ENCODE measurements around the gene KLHL18.
"Not testable (repeated sequence)": the region's sequence is repeated elsewhere in the genome, so short reads cannot be mapped to it uniquely, and the experiment has no call there.

KLHL18 gene

DNA sequence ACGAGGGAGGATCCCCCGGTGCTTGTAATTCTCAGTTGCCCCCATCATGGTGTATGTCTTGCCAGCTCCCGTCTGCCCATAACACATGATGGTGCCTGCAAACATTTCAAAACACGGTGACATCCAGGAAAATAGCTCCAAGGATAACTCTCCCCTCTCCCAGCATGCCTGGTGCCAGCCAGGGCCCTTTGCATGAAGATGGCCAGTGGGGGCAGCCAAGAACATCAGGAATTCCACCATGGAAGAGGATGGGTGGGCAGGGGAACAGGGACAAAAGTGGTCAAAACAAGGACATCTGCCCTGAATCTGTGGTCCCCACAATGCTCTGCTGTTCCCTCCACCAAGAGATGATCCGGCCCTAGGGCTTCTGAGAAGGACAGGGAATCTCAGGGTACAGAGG, 9.2 kb upstream of the KLHL18 start:
- no peak for DNase-seq (ENCODE audit: low read depth in 2 of 2, low spot score in 1 of 2)

GRCh38 chr3:47274652-47275051, 8.1 kb upstream of the KLHL18 start:
- no peak for DNase-seq (ENCODE audit: low read depth in 2 of 2, low spot score in 1 of 2)

GRCh38 chr3:47276558-47276957, 6.2 kb upstream of the KLHL18 start:
- DNase-seq (ENCODE audit: low read depth in 2 of 2, low spot score in 1 of 2), result no peak

DNA sequence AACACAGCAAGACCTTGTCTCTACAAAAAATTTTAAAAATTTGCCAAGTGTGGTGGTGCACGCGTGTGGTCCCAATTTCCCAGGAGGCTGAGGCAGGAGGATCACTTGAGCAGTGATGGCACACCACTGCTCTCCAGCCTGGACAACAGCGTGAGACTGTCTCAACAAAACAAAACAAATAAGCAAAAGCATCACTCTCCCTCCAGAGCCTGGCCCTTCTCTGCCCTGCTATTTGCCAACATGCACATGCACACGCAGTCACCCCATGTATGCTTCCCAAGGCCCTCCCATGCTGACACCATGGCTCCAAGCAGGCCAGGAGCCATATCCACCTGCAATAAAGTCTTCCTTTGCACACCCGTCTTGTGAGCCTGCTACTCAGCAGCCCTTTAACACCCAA, 2.2 kb upstream of the KLHL18 start:
- DNase-seq (ENCODE audit: low read depth in 2 of 2, low spot score in 1 of 2), result no peak

GRCh38 chr3:47283193-47283537, 421 bp downstream of the KLHL18 start:
- no peak for DNase-seq (ENCODE audit: low read depth in 2 of 2, low spot score in 1 of 2)

DNA sequence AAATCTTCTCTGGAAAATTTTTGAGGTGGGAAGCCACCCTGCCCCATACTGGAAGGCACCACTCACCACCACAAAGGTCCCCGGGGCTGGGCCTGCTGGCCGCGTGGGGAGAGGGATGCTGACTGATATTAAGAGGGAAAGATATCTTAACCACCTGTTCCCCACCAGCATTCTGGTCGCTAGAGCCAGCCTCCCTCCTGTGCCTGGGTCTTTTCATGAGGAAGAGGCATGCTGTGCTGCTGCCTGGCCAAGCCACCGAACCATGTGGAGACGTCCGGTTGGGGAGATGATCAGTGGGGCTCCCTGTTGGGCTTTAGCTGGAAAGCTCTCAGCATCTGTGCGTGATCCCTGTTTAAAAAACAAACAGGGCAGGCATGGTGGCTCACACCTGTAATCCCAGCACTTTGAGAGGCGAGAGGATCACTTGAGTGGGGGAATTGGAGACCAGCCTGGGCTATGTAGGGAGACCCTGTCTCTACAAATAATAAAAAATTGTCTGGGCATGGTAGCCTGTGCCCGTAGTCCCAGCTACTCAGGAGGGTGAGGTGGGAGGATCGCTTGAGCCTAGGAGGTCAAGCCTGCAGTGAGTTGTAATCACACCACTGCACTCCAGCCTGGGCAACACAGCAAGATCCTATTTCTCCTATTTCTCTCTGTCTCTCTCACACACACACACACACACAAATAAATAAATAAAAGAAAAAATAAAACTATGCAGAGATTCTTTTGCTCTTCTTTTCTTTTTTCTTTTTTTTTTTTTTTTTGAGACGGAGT, 1.0 kb downstream of the KLHL18 start:
- no peak for DNase-seq (ENCODE audit: low read depth in 2 of 2, low spot score in 1 of 2)

- no peak for DNase-seq (ENCODE audit: low read depth in 2 of 2, low spot score in 1 of 2)
Observed at GRCh38 chr3:47288966-47289910, 6.5 kb downstream of the KLHL18 start.

DNA sequence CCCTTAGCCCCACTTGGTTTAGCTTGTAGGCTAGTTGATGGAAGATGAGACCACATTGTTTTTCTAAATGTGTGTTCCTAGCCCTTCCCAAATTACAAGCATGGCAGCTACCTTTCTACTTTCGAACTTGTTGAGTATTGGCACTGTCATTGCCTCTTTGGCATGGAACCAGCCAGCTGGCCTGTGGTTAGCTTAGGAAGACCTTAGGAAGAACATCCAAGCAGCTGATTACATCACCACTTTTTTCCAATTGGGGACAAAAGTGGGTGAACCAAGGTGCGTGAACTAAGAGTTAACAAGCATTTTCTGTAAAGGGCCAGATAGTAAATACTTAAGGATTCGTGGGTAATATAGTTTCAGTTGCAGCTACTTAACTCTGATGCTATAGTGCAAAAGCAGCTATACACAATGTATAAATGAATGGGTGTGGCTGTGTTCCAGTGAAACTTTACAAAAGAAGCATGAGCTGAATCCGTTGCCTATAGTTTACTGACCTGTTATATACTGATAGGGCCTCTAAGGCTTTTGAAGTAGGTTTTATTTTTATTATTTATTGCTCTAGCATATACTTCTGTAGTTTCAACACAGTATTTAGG, 8.5 kb downstream of the KLHL18 start:
- DNase-seq (ENCODE audit: low read depth in 2 of 2, low spot score in 1 of 2), result no peak

DNA sequence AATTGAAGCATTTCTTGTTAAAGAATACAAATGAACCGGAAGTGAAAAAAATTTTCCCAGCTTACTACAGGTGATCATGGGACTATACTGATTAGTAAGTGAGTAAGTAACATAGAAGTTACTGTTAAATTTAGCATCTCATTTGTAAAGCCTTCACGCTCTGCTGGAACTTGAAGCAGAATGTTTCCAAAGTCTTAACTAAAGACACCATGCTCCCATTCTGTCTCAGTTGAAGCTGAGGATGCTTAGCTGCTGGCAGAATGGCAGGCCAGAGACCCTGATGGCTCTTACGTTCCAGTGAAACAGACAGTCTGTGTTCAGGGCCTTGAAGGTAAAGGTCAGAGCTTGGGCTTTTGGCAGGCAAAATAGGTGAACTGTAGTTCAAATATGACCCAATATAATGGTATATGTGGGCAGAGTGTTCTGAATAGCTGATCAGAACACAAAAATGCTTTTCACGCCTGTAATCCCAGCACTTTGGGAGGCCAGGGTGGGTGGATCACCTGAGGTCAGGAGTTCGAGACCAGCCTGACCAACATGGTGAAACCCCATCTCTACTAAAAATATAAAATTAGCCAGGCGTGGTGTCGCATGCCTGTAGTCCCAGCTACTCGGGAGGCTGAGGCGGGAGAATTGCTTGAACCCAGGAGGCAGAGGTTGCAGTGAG, 9.1 kb downstream of the KLHL18 start:
- not testable (repeated sequence) for DNase-seq (ENCODE audit: low read depth in 2 of 2, low spot score in 1 of 2)

- no peak for DNase-seq (ENCODE audit: low read depth in 2 of 2, low spot score in 1 of 2)
Observed at GRCh38 chr3:47293822-47294221, 11.1 kb downstream of the KLHL18 start.

- no peak for DNase-seq (ENCODE audit: low read depth in 2 of 2, low spot score in 1 of 2)
Observed at GRCh38 chr3:47294392-47294791, 11.6 kb downstream of the KLHL18 start.

DNA sequence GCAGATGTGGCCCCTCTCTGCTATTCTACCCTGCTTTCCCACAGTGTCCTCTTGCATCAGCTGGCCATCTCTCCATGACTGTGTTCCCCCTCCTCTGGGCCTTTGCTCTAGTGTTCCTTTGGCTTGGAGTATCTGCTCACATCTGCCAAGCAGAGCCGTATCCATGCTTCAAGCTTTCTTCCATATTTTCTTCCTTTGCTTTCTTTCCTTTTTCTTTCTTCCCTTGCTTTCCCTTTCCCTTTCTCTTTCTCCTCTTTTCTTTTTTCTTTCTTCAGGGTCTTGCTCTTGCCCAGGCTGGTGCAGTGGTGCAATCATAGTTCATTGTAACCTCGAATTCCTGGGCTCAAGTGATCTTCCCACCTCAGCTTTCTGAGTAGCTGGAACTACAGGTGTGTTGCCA, 12.6 kb downstream of the KLHL18 start:
- no peak for DNase-seq (ENCODE audit: low read depth in 2 of 2, low spot score in 1 of 2)

GRCh38 chr3:47295976-47296375, 13.2 kb downstream of the KLHL18 start:
- DNase-seq (ENCODE audit: low read depth in 2 of 2, low spot score in 1 of 2), result no peak

DNA sequence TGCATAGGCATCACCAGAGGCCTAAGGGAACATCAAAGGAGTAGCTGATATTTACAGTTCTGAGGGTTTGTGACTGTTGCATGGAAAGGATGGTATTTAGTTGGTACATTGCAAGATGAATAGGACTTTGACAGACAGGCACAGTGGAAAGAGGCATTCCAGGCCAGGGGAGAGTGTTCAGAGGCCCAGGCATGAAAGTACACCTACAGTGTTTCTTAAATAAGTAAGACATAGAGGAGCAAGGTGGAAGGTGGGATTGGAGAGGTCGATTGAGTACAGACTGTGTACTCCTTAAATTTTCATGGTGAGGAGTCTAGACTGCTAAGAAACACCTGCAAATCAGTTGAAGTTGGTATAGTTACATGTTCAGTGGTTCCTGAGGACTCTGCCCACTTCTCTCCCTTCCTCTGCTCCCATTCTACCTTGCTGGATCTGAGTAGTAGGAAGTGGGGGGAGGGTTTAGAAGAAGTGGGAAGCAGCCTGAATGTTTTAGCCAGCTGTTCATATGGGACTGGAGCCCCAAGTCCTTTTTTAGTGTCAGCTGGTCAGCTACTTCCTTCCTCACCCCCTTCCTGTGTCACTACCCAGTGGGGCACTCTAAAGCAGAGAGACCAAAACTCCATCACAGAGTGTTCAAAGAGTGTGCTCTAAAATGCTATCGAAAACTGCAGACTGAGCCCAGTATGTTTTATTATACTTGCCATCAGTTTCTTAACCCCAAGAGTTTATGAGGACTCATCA, 14.0 kb downstream of the KLHL18 start:
- no peak for DNase-seq (ENCODE audit: low read depth in 2 of 2, low spot score in 1 of 2)

DNA sequence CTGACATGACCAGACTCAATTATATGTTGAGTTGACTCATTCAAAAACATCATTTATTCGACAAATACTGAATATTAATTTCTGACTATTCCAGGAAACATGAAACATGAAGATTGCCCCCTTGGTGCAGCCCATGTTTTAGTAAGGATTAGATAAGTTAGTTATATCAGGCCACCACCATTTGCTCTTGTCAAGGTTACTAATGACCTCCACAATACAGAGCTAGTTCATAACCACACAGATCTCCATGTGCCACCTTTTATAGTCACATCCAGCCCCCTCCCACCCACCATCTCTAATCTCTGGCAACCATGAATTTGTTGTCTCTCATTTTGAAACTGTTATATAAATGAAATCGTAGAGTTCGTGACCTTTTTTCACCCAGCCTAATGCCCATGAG, 15.7 kb downstream of the KLHL18 start:
- DNase-seq (ENCODE audit: low read depth in 2 of 2, low spot score in 1 of 2), result no peak

DNA sequence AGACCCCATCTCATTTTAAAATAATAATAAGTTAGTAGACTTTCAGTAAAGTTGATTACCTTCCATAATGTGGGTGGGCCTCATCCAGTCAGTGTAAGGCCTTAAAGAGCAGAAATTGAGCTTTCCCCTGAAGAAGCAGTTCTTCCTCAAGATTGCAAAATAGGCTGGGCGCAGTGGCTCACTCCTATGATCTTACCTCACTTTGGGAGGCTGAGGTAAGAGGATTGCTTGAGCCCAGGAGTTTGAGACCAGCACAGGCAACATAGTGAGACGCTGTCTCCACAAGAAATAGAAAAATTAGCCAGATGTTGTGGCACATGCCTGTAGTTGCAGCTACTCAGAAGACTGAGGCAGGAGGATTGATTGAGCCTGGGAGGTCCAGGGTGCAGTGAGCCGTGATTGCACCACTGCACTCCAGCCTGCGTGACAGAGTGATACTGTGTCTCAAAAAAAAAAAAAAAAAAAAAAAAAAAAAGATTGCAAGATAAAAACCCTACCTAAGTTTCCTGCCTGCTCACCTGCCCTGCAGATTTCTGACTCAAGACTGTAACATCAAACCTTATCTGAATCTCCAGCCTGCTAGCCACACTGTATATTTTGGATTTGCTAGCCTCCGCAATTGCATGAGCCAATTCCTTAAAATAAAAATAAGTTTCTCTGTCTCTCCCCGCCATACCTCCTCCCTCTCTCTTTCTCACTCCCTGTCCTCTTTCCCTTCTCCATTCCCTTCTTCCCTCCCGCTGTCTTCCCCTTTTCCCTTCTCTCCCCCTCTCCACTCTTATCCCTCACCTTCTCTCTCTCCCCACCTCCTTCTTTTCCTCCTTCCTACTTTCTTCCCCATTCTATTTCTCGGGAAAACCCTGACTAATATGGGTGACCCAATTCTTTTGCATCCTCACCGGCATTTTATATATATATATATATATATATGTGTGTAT, 16.9 kb downstream of the KLHL18 start:
- no peak for DNase-seq (ENCODE audit: low read depth in 2 of 2, low spot score in 1 of 2)

DNA sequence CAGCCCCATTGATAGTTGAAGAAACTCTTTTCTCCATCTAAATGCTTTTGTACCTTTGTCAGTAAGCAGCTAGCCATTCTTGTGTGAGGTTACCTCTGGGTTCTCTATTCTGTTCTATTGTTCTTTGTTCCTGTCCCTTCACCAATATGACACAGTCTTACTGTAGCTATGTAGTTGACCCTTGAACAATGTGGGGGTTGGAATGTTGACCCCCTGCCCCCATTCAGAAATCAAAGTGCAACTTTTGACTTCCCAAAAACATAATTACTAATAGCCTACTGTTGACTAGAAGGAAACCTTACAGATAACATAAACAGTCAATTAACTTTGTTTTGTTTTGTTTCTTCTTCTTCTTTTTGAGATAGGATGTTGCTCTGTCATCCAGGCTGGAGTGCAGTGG, 18.7 kb downstream of the KLHL18 start:
- no peak for DNase-seq (ENCODE audit: low read depth in 2 of 2, low spot score in 1 of 2)

- no peak for DNase-seq (ENCODE audit: low read depth in 2 of 2, low spot score in 1 of 2)
Observed at GRCh38 chr3:47306022-47306421, 23.3 kb downstream of the KLHL18 start.

DNA sequence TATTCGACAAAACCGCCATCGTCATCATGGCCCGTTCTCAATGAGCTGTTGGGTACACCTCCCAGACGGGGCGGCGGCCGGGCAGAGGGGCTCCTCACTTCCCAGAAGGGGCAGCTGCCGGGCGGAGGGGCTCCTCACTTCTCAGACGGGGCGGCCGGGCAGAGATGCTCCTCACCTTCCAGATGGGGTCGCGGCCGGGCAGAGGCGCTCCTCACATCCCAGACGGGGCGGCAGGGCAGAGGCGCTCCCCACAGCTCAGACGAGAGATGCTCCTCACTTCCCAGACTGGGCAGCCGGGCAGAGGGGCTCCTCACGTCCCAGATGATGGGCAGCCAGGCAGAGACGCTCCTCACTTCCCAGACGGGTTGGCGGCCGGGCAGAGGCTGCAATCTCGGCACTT, 26.5 kb downstream of the KLHL18 start:
- DNase-seq (ENCODE audit: low read depth in 2 of 2, low spot score in 1 of 2), result not testable (repeated sequence)

DNA sequence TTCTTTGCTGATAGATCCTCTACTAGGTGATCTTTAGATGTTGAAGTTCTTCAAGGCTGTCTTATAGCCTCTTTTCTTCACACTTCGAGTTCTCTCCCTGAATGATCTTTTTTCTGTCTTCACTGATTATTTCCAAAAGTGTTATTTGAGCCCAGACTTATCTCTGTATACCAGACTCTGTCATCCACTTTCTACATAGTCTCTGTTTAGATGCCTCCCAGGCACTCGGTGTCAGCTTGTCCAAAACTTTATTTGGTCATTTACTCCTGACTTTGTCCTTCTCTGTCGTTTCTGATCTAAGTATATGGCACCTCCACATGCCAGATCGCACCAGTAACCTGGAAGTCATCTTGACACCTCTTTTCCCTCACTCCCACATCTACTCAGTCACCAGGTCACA, 27.6 kb downstream of the KLHL18 start:
- no peak for DNase-seq (ENCODE audit: low read depth in 2 of 2, low spot score in 1 of 2)
